ENCODE results near the gene DGKE. TPM values are rescaled to one million over a fixed set of nuclear protein-coding genes. Genes with fewer than 3 reads are reported as not detected.

Gene DGKE
- total RNA-seq, 1 experiment from 2014 or later = 19.1 TPM

DNA sequence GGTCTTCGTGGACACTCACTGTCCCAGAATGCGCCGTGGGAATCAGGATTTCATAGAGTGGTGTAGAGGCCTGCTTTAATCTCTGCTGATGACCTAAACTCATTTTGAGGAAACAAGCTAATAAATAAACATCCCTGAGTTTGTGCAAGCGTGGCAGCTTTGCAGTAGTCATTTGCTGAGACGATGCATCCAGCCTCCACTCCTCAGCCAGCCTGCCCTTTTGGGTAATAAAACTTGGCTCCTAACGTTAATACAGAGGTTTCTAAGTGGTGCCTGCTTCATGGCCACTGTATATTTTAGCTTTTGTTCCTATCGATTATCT, 1.3 kb downstream of the DGKE start:
- no TSS peak for BruUV-seq (replicated peaks)
- CTCF ChIA-PET = no interaction called here
- ATAC-seq (no peak), DNase-seq (ENCODE audit: low read depth, low spot score) (no peak)
- no peak for TF ChIP-seq POLR2AphosphoS5 (IDR thresholded peaks at IDR 0.05; ENCODE audit: low read depth, low read length)
- TF ChIP-seq, protein P1, sequence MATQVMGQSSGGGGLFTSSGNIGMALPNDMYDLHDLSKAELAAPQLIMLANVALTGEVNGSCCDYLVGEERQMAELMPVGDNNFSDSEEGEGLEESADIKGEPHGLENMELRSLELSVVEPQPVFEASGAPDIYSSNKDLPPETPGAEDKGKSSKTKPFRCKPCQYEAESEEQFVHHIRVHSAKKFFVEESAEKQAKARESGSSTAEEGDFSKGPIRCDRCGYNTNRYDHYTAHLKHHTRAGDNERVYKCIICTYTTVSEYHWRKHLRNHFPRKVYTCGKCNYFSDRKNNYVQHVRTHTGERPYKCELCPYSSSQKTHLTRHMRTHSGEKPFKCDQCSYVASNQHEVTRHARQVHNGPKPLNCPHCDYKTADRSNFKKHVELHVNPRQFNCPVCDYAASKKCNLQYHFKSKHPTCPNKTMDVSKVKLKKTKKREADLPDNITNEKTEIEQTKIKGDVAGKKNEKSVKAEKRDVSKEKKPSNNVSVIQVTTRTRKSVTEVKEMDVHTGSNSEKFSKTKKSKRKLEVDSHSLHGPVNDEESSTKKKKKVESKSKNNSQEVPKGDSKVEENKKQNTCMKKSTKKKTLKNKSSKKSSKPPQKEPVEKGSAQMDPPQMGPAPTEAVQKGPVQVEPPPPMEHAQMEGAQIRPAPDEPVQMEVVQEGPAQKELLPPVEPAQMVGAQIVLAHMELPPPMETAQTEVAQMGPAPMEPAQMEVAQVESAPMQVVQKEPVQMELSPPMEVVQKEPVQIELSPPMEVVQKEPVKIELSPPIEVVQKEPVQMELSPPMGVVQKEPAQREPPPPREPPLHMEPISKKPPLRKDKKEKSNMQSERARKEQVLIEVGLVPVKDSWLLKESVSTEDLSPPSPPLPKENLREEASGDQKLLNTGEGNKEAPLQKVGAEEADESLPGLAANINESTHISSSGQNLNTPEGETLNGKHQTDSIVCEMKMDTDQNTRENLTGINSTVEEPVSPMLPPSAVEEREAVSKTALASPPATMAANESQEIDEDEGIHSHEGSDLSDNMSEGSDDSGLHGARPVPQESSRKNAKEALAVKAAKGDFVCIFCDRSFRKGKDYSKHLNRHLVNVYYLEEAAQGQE (IDR thresholded peaks at IDR 0.05; ENCODE audit: insufficient read depth in 1 of 2, low read depth in 2 of 2, low read length in 1 of 2) = no peak
- no peak for TF ChIP-seq TCF7L2 (IDR thresholded peaks at IDR 0.05; ENCODE audit: low read depth, low read length)
- no peak for TF ChIP-seq SIN3A (IDR thresholded peaks at IDR 0.05; ENCODE audit: borderline replicate concordance, insufficient read depth, low read depth, low read length)
- TF ChIP-seq, protein P2, sequence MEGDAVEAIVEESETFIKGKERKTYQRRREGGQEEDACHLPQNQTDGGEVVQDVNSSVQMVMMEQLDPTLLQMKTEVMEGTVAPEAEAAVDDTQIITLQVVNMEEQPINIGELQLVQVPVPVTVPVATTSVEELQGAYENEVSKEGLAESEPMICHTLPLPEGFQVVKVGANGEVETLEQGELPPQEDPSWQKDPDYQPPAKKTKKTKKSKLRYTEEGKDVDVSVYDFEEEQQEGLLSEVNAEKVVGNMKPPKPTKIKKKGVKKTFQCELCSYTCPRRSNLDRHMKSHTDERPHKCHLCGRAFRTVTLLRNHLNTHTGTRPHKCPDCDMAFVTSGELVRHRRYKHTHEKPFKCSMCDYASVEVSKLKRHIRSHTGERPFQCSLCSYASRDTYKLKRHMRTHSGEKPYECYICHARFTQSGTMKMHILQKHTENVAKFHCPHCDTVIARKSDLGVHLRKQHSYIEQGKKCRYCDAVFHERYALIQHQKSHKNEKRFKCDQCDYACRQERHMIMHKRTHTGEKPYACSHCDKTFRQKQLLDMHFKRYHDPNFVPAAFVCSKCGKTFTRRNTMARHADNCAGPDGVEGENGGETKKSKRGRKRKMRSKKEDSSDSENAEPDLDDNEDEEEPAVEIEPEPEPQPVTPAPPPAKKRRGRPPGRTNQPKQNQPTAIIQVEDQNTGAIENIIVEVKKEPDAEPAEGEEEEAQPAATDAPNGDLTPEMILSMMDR (IDR thresholded peaks at IDR 0.05) = no peak
- Histone ChIP-seq H3K4me3 (ENCODE audit: low read depth in 2 of 2, low read length in 2 of 2) (peak overlapping the region; percentile 79 to 85), H3K27ac (ENCODE audit: low read length) (peak overlapping the region; percentile 77), H3K4me1 (ENCODE audit: control insufficient read depth, insufficient read depth, low read length) (peaks cover 34% of the 10 kb centered on the region), H3K27me3 (ENCODE audit: control insufficient read depth, insufficient read depth, low read length) (no peaks in the 10 kb centered on the region), H3K9me3 (ENCODE audit: control insufficient read depth, insufficient read depth, low read depth, low read length) (no peaks in the 10 kb centered on the region), H3K36me3 (ENCODE audit: control insufficient read depth, insufficient read depth, low read length) (peaks cover 4% of the 10 kb centered on the region; the same call in 1 of the 2 replicates)
- POLR2A ChIA-PET = interaction anchor here (0.5 to 0.6 kb wide), 2 partner anchors 29 to 133 kb away, joined by 3 read pairs; no protein-coding TSS in a partner anchor
- in situ Hi-C loops (cut with HindIII; ENCODE audit: low pct_unique_long_range_greater_than_20kb, low sequenced_read_pairs) = no loop called here
- intact Hi-C loops (cut with micrococcal nuclease; ENCODE audit: unreplicated experiment) = no loop called here

DNA sequence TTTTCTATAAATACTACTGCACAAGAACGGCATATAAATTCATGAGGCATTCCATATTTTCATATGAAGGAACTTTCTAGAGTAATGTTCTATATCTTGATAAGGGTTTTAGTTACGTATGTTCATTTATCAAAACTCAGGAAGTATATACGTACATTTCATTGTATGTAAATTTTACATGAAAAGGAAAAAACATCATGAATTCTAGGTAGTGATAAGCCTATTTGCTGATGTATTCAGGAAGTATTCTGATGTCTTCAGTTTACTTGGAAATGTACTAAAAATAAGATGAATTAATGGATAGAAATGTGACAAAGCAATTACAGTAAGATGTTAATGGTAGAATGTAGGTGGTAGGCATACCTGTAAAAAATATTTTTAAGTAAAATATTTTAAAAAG, 4.7 kb downstream of the DGKE start:
- Histone ChIP-seq H3K4me3 (ENCODE audit: low read depth in 2 of 2, low read length in 2 of 2) (no peak overlapping the region), H3K27me3 (ENCODE audit: control insufficient read depth, insufficient read depth, low read length) (no peaks in the 10 kb centered on the region), H3K27ac (ENCODE audit: low read length) (no peak overlapping the region), H3K4me1 (ENCODE audit: control insufficient read depth, insufficient read depth, low read length) (peaks cover 27% of the 10 kb centered on the region), H3K36me3 (ENCODE audit: control insufficient read depth, insufficient read depth, low read length) (peaks cover 4% of the 10 kb centered on the region; the same call in 1 of the 2 replicates), H3K9me3 (ENCODE audit: control insufficient read depth, insufficient read depth, low read depth, low read length) (no peaks in the 10 kb centered on the region)
- in situ Hi-C loops (cut with HindIII; ENCODE audit: low pct_unique_long_range_greater_than_20kb, low sequenced_read_pairs) (no loop called here), intact Hi-C loops (cut with micrococcal nuclease; ENCODE audit: unreplicated experiment) (no loop called here)
- ChIA-PET CTCF (no interaction called here), POLR2A (no interaction called here)
- DNase-seq (ENCODE audit: low read depth, low spot score) (no peak), ATAC-seq (no peak)
- BruUV-seq (replicated peaks) = no TSS peak
- TF ChIP-seq, protein P2 (IDR thresholded peaks at IDR 0.05) = no peak
- no peak for TF ChIP-seq TCF7L2 (IDR thresholded peaks at IDR 0.05; ENCODE audit: low read depth, low read length)
- TF ChIP-seq SIN3A (IDR thresholded peaks at IDR 0.05; ENCODE audit: borderline replicate concordance, insufficient read depth, low read depth, low read length) = no peak
